PC-9 (cell line): ENCODE results near the gene MCEMP1. TPM values are rescaled to one million over a fixed set of nuclear protein-coding genes. Genes with fewer than 3 reads are reported as not detected.

ENCODE experiments used
- BruUV-seq: library from RNA; stranded (reverse); fragments of 400-500 nt; replicated peaks from 2 replicates; lab custom pipeline; 2021; lab: Mats Ljungman, UMichigan
- CTCF ChIA-PET: fragments of 300-600 bp; sonication (Branson Sonifier 250); formaldehyde crosslinking; loops from one replicate; lab custom pipeline; 2022; ENCODE audit warnings: antibody characterized with exemption; lab: Charles Lee
- POLR2A ChIA-PET: fragments of 300-600 bp; sonication (Branson Sonifier 250); formaldehyde crosslinking; loops from one replicate; lab custom pipeline; 2022; ENCODE audit warnings: antibody characterized with exemption; ENCODE audit not compliant: unreplicated experiment; lab: Charles Lee
- DNase-seq, 2 experiments: peaks; one replicate each; pipeline versions ENCODE4 v3.0.0 to v3.0.0-alpha.2; 2015 to 2022; ENCODE audit warnings: mixed read lengths in 1 of 2
- H2AFZ ChIP-seq: fragments of 200-600 bp; sonication (generic); 2 replicates; pipeline ENCODE4 v1.8.1; 2017; ENCODE audit warnings: antibody characterized with exemption
- H3F3A ChIP-seq: fragments of 200-600 bp; sonication (generic); 2 replicates; pipeline ENCODE4 v1.8.1; 2017; ENCODE audit warnings: antibody characterized with exemption, mild to moderate bottlenecking, low read depth; ENCODE audit not compliant: insufficient read depth
- H3K27ac ChIP-seq: fragments of 200-600 bp; sonication (generic); 2 replicates; pipeline ENCODE4 v1.6.1; 2016; ENCODE audit warnings: mixed run types
- H3K27me3 ChIP-seq: fragments of 200-600 bp; sonication (generic); 2 replicates; pipeline ENCODE4 v1.6.1; 2016; ENCODE audit warnings: low read depth, mixed run types; ENCODE audit not compliant: insufficient read depth
- H3K36me3 ChIP-seq: fragments of 200-600 bp; sonication (generic); 2 replicates; pipeline ENCODE4 v1.6.1; 2016; ENCODE audit warnings: low read depth, mixed run types
- H3K4me1 ChIP-seq: fragments of 200-600 bp; sonication (generic); replicated peaks from 2 replicates; pipeline ENCODE4 v1.6.1; 2016; ENCODE audit warnings: mixed run types; ENCODE audit not compliant: insufficient read depth
- H3K4me2 ChIP-seq: fragments of 200-600 bp; sonication (generic); 2 replicates; pipeline ENCODE4 v1.6.1; 2017; ENCODE audit warnings: mixed run types
- H3K4me3 ChIP-seq: fragments of 200-600 bp; sonication (generic); 2 replicates; pipeline ENCODE4 v1.6.1; 2016; ENCODE audit warnings: mixed run types
- H3K79me2 ChIP-seq: fragments of 200-600 bp; sonication (generic); 2 replicates; pipeline ENCODE4 v1.6.1; 2017; ENCODE audit warnings: low read depth, mixed run types
- H3K9me2 ChIP-seq: fragments of 200-600 bp; sonication (generic); 2 replicates; pipeline ENCODE4 v1.8.1; 2017; ENCODE audit warnings: mild to moderate bottlenecking; ENCODE audit not compliant: insufficient read depth
- H3K9me3 ChIP-seq: fragments of 200-600 bp; sonication (generic); 2 replicates; pipeline ENCODE4 v1.8.1; 2016; ENCODE audit warnings: low read depth; ENCODE audit not compliant: insufficient read depth
- H4K20me1 ChIP-seq: fragments of 200-600 bp; sonication (generic); 2 replicates; pipeline ENCODE4 v1.8.1; 2017; ENCODE audit not compliant: insufficient read depth
- CTCF ChIP-seq: fragments of 200-600 bp; sonication (generic); conservative IDR thresholded peaks from 2 replicates; pipeline ENCODE4 v1.6.1; 2017; ENCODE audit warnings: mixed run types, antibody characterized with exemption, mild to moderate bottlenecking, moderate library complexity
- EZH2 ChIP-seq: fragments of 200-600 bp; sonication (generic); IDR thresholded peaks from 2 replicates; pipeline ENCODE4 v1.8.0; 2017; ENCODE audit warnings: antibody characterized with exemption, low read depth
- intact Hi-C: fragments of 100-400 bp; cut with micrococcal nuclease; formaldehyde crosslinking; loops from one replicate; pipeline ENCODE4 v1.10.0; 2022; ENCODE audit not compliant: unreplicated experiment
- total RNA-seq: library from RNA; stranded (reverse); gene quantifications from 2 replicates; pipeline ENCODE4 v1.2.3, GENCODE V29; 2021

Gene MCEMP1
- total RNA-seq, 1 experiment from 2014 or later = not detected

DNA sequence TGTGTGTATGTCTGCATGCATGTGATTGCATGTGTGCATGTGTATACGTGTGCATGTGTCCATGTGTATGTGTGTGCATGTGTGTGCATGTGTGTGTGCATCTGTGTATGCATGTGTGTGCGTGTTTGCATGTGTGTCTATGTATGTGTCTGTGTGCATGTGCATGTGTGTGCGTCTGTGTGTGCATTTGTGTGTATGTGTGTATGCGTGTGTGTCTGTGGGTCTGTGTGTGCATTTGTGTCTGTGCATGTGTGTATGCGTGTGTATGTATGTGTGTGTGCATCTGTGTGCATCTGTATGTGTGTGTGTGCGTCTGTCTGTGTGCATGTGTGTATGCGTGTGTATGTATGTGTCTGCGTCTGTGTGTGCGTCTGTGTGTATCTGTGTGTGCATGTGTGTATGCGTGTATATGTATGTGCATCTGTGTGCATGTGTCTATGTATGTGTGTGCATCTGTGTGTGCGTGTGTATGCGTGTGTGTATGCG lies 37.0 kb upstream of the MCEMP1 start:
- no peaks in the 10 kb centered on the region for H3K9me2 ChIP-seq
- ChIA-PET CTCF (no interaction called here), POLR2A (no interaction called here)
- BruUV-seq = no TSS peak
- H3K79me2 ChIP-seq = peaks cover 30% of the 10 kb centered on the region
- H4K20me1 ChIP-seq = peaks cover 13% of the 10 kb centered on the region
- no peak overlapping the region for H3K4me2 ChIP-seq
- peaks cover 49% of the 10 kb centered on the region for H3F3A ChIP-seq
- H3K36me3 ChIP-seq = no peaks in the 10 kb centered on the region
- intact Hi-C loops = no loop called here
- no peak for DNase-seq
- H3K4me3 ChIP-seq = no peak overlapping the region
- H3K27ac ChIP-seq = no peak overlapping the region
- H3K9me3 ChIP-seq = no peaks in the 10 kb centered on the region; the same call in 1 of the 2 replicates
- peaks cover 11% of the 10 kb centered on the region; the same call in 1 of the 2 replicates for H3K4me1 ChIP-seq
- H2AFZ ChIP-seq = no peak overlapping the region
- no peaks in the 10 kb centered on the region for H3K27me3 ChIP-seq
- TF ChIP-seq EZH2 (no peak), CTCF (no peak)

GRCh38 chr19:7640803-7641202 lies 36.1 kb upstream of the MCEMP1 start:
- Histone ChIP-seq H3K9me2 (no peaks in the 10 kb centered on the region), H3K27ac (no peak overlapping the region), H2AFZ (no peak overlapping the region), H3F3A (peaks cover 42% of the 10 kb centered on the region), H3K9me3 (no peaks in the 10 kb centered on the region; the same call in 1 of the 2 replicates), H3K4me2 (no peak overlapping the region), H3K27me3 (no peaks in the 10 kb centered on the region), H4K20me1 (peaks cover 13% of the 10 kb centered on the region), H3K4me3 (no peak overlapping the region), H3K36me3 (no peaks in the 10 kb centered on the region), H3K79me2 (peaks cover 30% of the 10 kb centered on the region), H3K4me1 (peaks cover 11% of the 10 kb centered on the region; the same call in 1 of the 2 replicates)
- intact Hi-C loops = no loop called here
- no peak for TF ChIP-seq CTCF
- TF ChIP-seq EZH2 = no peak
- ChIA-PET POLR2A (no interaction called here), CTCF (no interaction called here)
- no peak for DNase-seq
- BruUV-seq = no TSS peak

DNA sequence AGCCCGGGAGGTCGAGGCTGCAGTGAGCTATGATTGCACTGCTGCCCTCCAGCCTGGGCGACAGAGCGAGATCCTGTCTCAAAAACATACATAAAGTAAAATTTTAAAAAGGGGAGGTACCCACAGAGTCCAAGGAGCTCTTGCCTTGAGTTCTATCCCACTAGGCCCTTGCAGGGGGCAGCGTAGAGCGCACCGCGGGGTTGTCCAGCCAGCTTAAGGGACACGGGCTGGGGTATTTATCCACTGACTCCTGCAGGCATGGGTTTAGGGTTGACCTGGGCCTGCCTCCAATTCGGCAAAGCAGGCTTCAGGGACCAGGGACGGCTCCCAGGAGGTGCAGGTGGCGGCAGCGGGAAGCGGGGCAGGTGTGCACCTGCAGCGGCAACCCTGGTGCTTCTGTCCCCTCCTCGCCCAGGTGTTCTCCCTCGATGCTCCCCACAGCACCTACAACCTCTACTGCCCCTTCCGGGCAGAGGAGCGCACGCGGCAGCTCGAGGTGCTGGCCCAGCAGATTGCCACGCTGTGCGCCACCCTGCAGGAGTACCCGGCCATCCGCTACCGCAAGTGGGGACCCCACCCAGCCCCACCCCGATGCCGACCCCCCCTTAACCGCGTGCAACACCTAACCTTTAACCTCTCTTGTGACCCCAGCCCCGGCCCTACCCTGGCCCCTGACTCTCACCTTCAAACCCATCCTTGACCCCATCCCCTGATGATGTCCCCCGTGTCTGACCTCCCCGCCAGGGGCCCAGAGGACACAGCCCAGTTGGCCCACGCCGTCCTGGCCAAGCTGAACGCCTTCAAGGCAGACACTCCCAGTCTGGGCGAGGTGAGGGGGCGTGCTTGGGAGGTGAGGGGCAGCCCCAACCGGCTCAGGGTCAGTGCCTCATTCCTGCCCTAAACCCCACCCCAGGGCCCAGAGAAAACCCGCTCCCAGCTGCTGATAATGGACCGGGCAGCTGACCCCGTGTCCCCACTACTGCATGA lies 35.3 kb upstream of the MCEMP1 start:
- no peaks in the 10 kb centered on the region; the same call in 1 of the 2 replicates for H3K9me3 ChIP-seq
- H3K79me2 ChIP-seq = peaks cover 30% of the 10 kb centered on the region
- H3K9me2 ChIP-seq = no peaks in the 10 kb centered on the region
- no peak overlapping the region for H2AFZ ChIP-seq
- no TSS peak for BruUV-seq
- no peak for DNase-seq
- intact Hi-C loops = no loop called here
- H3K4me3 ChIP-seq = no peak overlapping the region
- ChIA-PET CTCF (no interaction called here), POLR2A (no interaction called here)
- H3K4me2 ChIP-seq = no peak overlapping the region
- peaks cover 13% of the 10 kb centered on the region for H4K20me1 ChIP-seq
- no peaks in the 10 kb centered on the region for H3K36me3 ChIP-seq
- H3K27ac ChIP-seq = no peak overlapping the region
- TF ChIP-seq CTCF = no peak; the same call in 1 of the 2 replicates
- TF ChIP-seq EZH2 = no peak
- H3K27me3 ChIP-seq = no peaks in the 10 kb centered on the region
- H3K4me1 ChIP-seq = peaks cover 10% of the 10 kb centered on the region; the same call in 1 of the 2 replicates
- peaks cover 41% of the 10 kb centered on the region for H3F3A ChIP-seq
